Bronchial epithelial cell (primary cell): ENCODE results near the gene CYSLTR2. TPM values are rescaled to one million over a fixed set of nuclear protein-coding genes. Genes with fewer than 3 reads are reported as not detected.

Experiments
- DNase-seq: peaks from one replicate; pipeline ENCODE4 v3.0.0-alpha.2; 2010; ENCODE audit warnings: low read depth
- FAIRE-seq: peaks from 2 replicates; lab custom pipeline; 2011; peaks lifted over from hg19 to GRCh38; lab: Jason Lieb, UNC
- H3K27me3 ChIP-seq: 2 replicates; pipeline ENCODE4 v1.5.1; 2011; ENCODE audit warnings: low read length; ENCODE audit not compliant: control insufficient read depth, insufficient read depth
- H3K36me3 ChIP-seq: 2 replicates; pipeline ENCODE4 v1.5.1; 2011; ENCODE audit warnings: low read length; ENCODE audit not compliant: control insufficient read depth, insufficient read depth
- H3K4me3 ChIP-seq: 2 replicates; pipeline ENCODE4 v1.5.1; 2011; ENCODE audit warnings: mild to moderate bottlenecking, low read depth, low read length, control low read depth
- CTCF ChIP-seq: IDR thresholded peaks from 2 replicates; pipeline ENCODE4 v1.5.1; 2011; ENCODE audit warnings: mild to moderate bottlenecking, moderate library complexity, low read length, control low read depth, inconsistent platforms; ENCODE audit not compliant: insufficient read depth, severe bottlenecking
- total RNA-seq: library from RNA; depleted of rRNA; stranded (reverse); fragments of >200 nt; gene quantifications from 2 replicates; pipeline ENCODE4 v1.2.1, GENCODE V29; 2014

Gene CYSLTR2
- total RNA-seq, 1 donor from 2014 or later = not detected

GRCh38 chr13:48637601-48638000 is 16.1 kb upstream of the CYSLTR2 start:
- Histone ChIP-seq H3K4me3 (no peak overlapping the region), H3K27me3 (no peaks in the 10 kb centered on the region), H3K36me3 (no peaks in the 10 kb centered on the region)
- FAIRE-seq = no peak
- DNase-seq = no peak
- TF ChIP-seq CTCF = no peak

- no peak for DNase-seq
- Histone ChIP-seq H3K4me3 (no peak overlapping the region), H3K36me3 (no peaks in the 10 kb centered on the region), H3K27me3 (no peaks in the 10 kb centered on the region)
- TF ChIP-seq CTCF = no peak
- no peak for FAIRE-seq
Measured at GRCh38 chr13:48640767-48641166, 13.0 kb upstream of the CYSLTR2 start.

GRCh38 chr13:48641404-48641803 is 12.3 kb upstream of the CYSLTR2 start:
- no peak overlapping the region for H3K4me3 ChIP-seq
- no peaks in the 10 kb centered on the region for H3K36me3 ChIP-seq
- no peaks in the 10 kb centered on the region for H3K27me3 ChIP-seq
- DNase-seq = no peak
- FAIRE-seq = no peak
- no peak for TF ChIP-seq CTCF

DNA sequence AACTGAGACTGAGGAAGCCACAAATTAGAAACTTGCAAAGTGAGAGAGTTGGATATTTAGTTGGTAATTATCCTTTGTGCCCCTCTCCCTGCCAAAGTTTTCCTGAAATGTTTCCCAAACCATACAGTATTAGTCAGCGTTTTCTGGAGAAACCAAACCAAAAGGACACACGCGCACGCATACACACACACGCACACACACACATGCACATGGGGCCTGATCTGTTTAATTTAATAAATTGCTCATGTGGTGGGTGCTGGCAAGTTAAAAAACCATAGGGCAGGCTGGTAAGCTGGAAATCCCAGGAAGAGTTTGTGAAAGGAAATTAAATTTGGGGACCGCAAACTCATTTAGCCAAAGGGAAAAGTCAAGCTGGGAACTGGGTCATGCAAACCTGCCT is 11.7 kb upstream of the CYSLTR2 start:
- FAIRE-seq = no peak
- H3K27me3 ChIP-seq = no peaks in the 10 kb centered on the region
- no peaks in the 10 kb centered on the region for H3K36me3 ChIP-seq
- no peak for TF ChIP-seq CTCF
- H3K4me3 ChIP-seq = no peak overlapping the region
- no peak for DNase-seq

- Histone ChIP-seq H3K27me3 (no peaks in the 10 kb centered on the region), H3K36me3 (no peaks in the 10 kb centered on the region), H3K4me3 (no peak overlapping the region)
- FAIRE-seq (no peak), DNase-seq (no peak)
- TF ChIP-seq CTCF = no peak
Measured at GRCh38 chr13:48643159-48643558, 10.6 kb upstream of the CYSLTR2 start.

DNA sequence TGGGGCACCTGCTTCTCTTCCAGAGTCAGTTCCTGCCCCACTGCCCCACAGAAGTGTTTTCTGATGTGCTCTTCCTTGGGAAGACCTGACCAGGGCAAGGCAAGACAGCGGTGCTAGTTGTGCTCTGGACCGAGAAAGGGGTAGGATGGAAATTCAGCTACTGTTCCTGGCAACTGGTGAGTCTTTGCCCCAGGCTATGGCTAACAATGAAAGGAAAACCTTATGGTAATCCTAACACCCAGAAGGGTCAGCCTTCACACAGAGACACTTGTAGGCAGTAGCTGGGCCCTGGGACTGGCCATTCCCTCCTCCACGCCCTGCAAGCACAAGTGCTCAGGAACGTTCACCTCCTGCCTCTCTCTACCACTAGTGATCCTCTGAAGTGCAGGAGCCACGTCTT is 9.6 kb upstream of the CYSLTR2 start:
- DNase-seq (no peak), FAIRE-seq (no peak)
- Histone ChIP-seq H3K27me3 (no peaks in the 10 kb centered on the region), H3K4me3 (no peak overlapping the region), H3K36me3 (no peaks in the 10 kb centered on the region)
- TF ChIP-seq CTCF = no peak
